OCI-LY7 (cell line): ENCODE measurements around the gene CNKSR3. TPM values are rescaled to one million over a fixed set of nuclear protein-coding genes. Genes with fewer than 3 reads are reported as not detected.

Experiments used
- BruUV-seq: library from RNA; stranded (reverse); fragments of 400-500 nt; replicated peaks from 2 replicates; lab custom pipeline; 2021; lab: Mats Ljungman, UMichigan
- CTCF ChIA-PET: fragments of 300-600 bp; sonication (Branson Sonifier 250); formaldehyde crosslinking; loops from one replicate; lab custom pipeline; 2022; ENCODE audit warnings: antibody characterized with exemption; ENCODE audit not compliant: unreplicated experiment; lab: Charles Lee
- POLR2A ChIA-PET: fragments of 300-600 bp; sonication (Branson Sonifier 250); formaldehyde crosslinking; loops from one replicate; lab custom pipeline; 2022; ENCODE audit warnings: antibody characterized with exemption; lab: Charles Lee
- DNase-seq: peaks from one replicate; pipeline ENCODE4 v3.0.0-alpha.2; 2015; ENCODE audit warnings: low spot score
- H2AFZ ChIP-seq: fragments of 200-600 bp; sonication (generic), shearing (Covaris generic); 2 replicates; pipeline ENCODE4 v1.6.1; 2014; ENCODE audit warnings: mild to moderate bottlenecking, antibody characterized with exemption, low read length, moderate library complexity
- H3K27ac ChIP-seq: fragments of 200-600 bp; sonication (generic); 2 replicates; pipeline ENCODE4 v1.5.1; 2014; ENCODE audit warnings: mixed run types, low read depth, mild to moderate bottlenecking, moderate library complexity, low read length, inconsistent platforms; ENCODE audit not compliant: poor library complexity, severe bottlenecking
- H3K36me3 ChIP-seq: fragments of 200-600 bp; sonication (generic); 2 replicates; pipeline ENCODE4 v1.6.1; 2014; ENCODE audit warnings: mild to moderate bottlenecking, antibody characterized with exemption, low read length, moderate library complexity, mixed read lengths; ENCODE audit not compliant: insufficient read depth
- H3K4me1 ChIP-seq: fragments of 200-600 bp; sonication (generic); 2 replicates; pipeline ENCODE4 v1.5.1; 2014; ENCODE audit warnings: mild to moderate bottlenecking, low read length; ENCODE audit not compliant: insufficient read depth, poor library complexity, severe bottlenecking
- H3K4me2 ChIP-seq: fragments of 200-600 bp; sonication (generic); 2 replicates; pipeline ENCODE4 v1.6.1; 2014; ENCODE audit warnings: mild to moderate bottlenecking, low read length
- H3K4me3 ChIP-seq: fragments of 200-600 bp; sonication (generic); 2 replicates; pipeline ENCODE4 v1.5.1; 2014; ENCODE audit warnings: mild to moderate bottlenecking, low read depth, low read length; ENCODE audit not compliant: poor library complexity, severe bottlenecking
- H3K79me2 ChIP-seq: fragments of 200-600 bp; sonication (generic); 2 replicates; pipeline ENCODE4 v1.6.1; 2016; ENCODE audit warnings: low read depth, mild to moderate bottlenecking, low read length, moderate library complexity, mixed read lengths; ENCODE audit not compliant: insufficient read depth
- H3K9me2 ChIP-seq: fragments of 200-600 bp; sonication (generic); 2 replicates; pipeline ENCODE4 v1.6.1; 2016; ENCODE audit warnings: mild to moderate bottlenecking, low read length, mixed read lengths; ENCODE audit not compliant: insufficient read depth
- H3K9me3 ChIP-seq: fragments of 200-600 bp; sonication (generic); 2 replicates; pipeline ENCODE4 v1.6.1; 2014; ENCODE audit warnings: mild to moderate bottlenecking, mixed run types, low read length, mixed read lengths
- H4K20me1 ChIP-seq: fragments of 200-600 bp; sonication (generic); 2 replicates; pipeline ENCODE4 v1.6.1; 2014; ENCODE audit warnings: mild to moderate bottlenecking, antibody characterized with exemption, low read length, moderate library complexity, mixed read lengths; ENCODE audit not compliant: insufficient read depth
- EZH2phosphoT487 ChIP-seq: fragments of 200-600 bp; sonication (generic); IDR thresholded peaks from 2 replicates; pipeline ENCODE4 v1.6.1; 2018; ENCODE audit warnings: low read depth, borderline replicate concordance, mild to moderate bottlenecking, mixed run types, antibody characterized with exemption, low read length, moderate library complexity, mixed read lengths
- intact Hi-C: fragments of 100-400 bp; cut with micrococcal nuclease; formaldehyde crosslinking; loops from one replicate; pipeline ENCODE4 v1.10.0; 2022; ENCODE audit not compliant: unreplicated experiment
- total RNA-seq, 2 experiments: library from RNA; depleted of rRNA in 1 of 2; stranded (reverse); fragments of >200 nt in 1 of 2; shearing (Covaris generic) in 1 of 2; gene quantifications; 2 replicates each; pipeline ENCODE4 v1.2.3, GENCODE V29; 2014 to 2022
- TF ChIP-seq, protein P1 (sequence below): fragments of 200-600 bp; sonication (generic); conservative IDR thresholded peaks from 2 replicates; pipeline ENCODE4 v1.5.1; 2014; ENCODE audit warnings: mild to moderate bottlenecking, antibody characterized with exemption, low read length, moderate library complexity, mixed read lengths

CNKSR3 gene
- total RNA-seq, 2 experiments from 2014 or later = not detected

DNA sequence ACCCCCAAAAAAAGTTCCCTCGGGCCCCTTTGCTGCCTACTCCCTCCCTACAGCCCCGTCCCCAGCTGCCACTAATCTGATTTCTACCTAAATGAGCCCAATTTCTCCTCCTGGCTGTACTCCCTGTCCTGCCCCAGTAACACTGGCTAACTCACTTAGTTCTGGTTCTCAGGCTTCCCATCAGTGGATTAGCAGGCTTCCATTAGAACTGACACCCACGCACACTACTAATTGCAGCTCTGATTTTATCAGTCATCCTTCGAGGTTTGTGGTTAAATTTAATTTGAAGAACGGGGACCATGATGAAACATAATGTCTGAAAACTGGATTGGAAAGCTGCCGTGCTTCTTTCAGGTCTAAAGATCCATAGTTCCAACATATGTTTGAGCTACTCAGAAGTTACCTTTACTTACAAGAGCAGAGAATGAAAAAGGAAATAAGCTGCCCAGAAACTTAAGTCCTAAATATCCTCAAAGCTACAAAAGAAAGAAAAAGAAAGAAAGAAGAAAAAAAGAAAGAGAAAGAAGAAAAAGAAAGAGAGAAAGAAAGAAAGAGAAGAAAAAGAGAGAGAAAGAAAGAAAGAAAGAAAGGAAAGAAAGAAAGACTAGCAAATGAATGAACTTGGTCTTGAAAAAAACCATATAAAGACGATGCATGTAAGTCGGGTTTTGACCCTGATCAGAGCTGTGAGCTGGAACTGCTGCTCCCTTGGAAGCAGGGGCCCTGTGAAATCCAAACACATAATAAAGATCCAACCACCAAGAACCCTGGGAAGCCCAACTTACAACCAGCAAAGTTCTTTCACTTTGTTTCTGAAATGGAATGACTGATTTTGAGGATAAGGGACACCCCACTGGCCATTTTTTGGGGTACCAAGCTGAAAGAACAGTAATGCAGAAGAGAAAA lies 51.7 kb downstream of the CNKSR3 start:
- no peak overlapping the region for H3K4me2 ChIP-seq
- ChIA-PET POLR2A (interaction anchor here (0.6 kb wide), 1 partner anchor 48 kb away, joined by 3 read pairs; no protein-coding TSS in a partner anchor), CTCF (no interaction called here)
- intact Hi-C loops = no loop called here
- no peaks in the 10 kb centered on the region for H3K36me3 ChIP-seq
- H3K4me1 ChIP-seq = no peaks in the 10 kb centered on the region
- no peak for DNase-seq
- no TSS peak for BruUV-seq
- H2AFZ ChIP-seq = no peak overlapping the region
- no peaks in the 10 kb centered on the region for H3K9me3 ChIP-seq
- H4K20me1 ChIP-seq = no peaks in the 10 kb centered on the region
- TF ChIP-seq EZH2phosphoT487 = no peak
- TF ChIP-seq, protein P1, sequence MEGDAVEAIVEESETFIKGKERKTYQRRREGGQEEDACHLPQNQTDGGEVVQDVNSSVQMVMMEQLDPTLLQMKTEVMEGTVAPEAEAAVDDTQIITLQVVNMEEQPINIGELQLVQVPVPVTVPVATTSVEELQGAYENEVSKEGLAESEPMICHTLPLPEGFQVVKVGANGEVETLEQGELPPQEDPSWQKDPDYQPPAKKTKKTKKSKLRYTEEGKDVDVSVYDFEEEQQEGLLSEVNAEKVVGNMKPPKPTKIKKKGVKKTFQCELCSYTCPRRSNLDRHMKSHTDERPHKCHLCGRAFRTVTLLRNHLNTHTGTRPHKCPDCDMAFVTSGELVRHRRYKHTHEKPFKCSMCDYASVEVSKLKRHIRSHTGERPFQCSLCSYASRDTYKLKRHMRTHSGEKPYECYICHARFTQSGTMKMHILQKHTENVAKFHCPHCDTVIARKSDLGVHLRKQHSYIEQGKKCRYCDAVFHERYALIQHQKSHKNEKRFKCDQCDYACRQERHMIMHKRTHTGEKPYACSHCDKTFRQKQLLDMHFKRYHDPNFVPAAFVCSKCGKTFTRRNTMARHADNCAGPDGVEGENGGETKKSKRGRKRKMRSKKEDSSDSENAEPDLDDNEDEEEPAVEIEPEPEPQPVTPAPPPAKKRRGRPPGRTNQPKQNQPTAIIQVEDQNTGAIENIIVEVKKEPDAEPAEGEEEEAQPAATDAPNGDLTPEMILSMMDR = no peak
- H3K4me3 ChIP-seq = no peak overlapping the region
- no peaks in the 10 kb centered on the region for H3K79me2 ChIP-seq
- no peaks in the 10 kb centered on the region for H3K9me2 ChIP-seq
- H3K27ac ChIP-seq = no peak overlapping the region

GRCh38 chr6:154457881-154458284 lies 52.6 kb downstream of the CNKSR3 start:
- Histone ChIP-seq H3K4me2 (no peak overlapping the region), H3K9me3 (no peaks in the 10 kb centered on the region), H3K9me2 (no peaks in the 10 kb centered on the region), H3K36me3 (no peaks in the 10 kb centered on the region), H3K4me3 (no peak overlapping the region), H3K27ac (no peak overlapping the region), H3K79me2 (no peaks in the 10 kb centered on the region), H4K20me1 (no peaks in the 10 kb centered on the region), H2AFZ (no peak overlapping the region), H3K4me1 (no peaks in the 10 kb centered on the region)
- ChIA-PET POLR2A (no interaction called here), CTCF (no interaction called here)
- no peak for TF ChIP-seq EZH2phosphoT487
- TF ChIP-seq, protein P1 = no peak
- no peak for DNase-seq
- no TSS peak for BruUV-seq
- intact Hi-C loops = no loop called here
